ACHN (cell line): Measurements from ENCODE around the gene CLIP2.
"Not testable (repeated sequence)": the region's sequence is repeated elsewhere in the genome, so short reads cannot be mapped to it uniquely, and the experiment has no call there.

ENCODE experiments used
- DNase-seq: peaks from one replicate; pipeline ENCODE4 v3.0.0-alpha.2; 2015
- in situ Hi-C: cut with HindIII; loops from 2 replicates; pipeline ENCODE4 v1.10.0; 2017; ENCODE audit warnings: low sequenced_read_pairs, low pct_ligation_motif_present, low pct_unique_long_range_greater_than_20kb

The CLIP2 gene

GRCh38 chr7:74430961-74431466, 141.8 kb downstream of the CLIP2 start:
- in situ Hi-C loops: no loop called here
- no peak for DNase-seq

GRCh38 chr7:74437291-74437571, 148.0 kb downstream of the CLIP2 start:
- DNase-seq, in situ Hi-C loops: not testable (repeated sequence)

- in situ Hi-C loops: no loop called here
- no peak for DNase-seq
Measured at GRCh38 chr7:74438327-74438726, 149.1 kb downstream of the CLIP2 start.

GRCh38 chr7:74439541-74439940, 150.3 kb downstream of the CLIP2 start:
- in situ Hi-C loops: no loop called here

GRCh38 chr7:74440143-74440542, 150.9 kb downstream of the CLIP2 start:
- DNase-seq, in situ Hi-C loops: not testable (repeated sequence)

More at GRCh38 chr7:74439541-74439940, 150.3 kb downstream of the CLIP2 start:
- no peak for DNase-seq

- in situ Hi-C loops: no loop called here
- no peak for DNase-seq
Measured at GRCh38 chr7:74441801-74442200, 152.6 kb downstream of the CLIP2 start.

- in situ Hi-C loops: no loop called here
- DNase-seq: no peak
Measured at GRCh38 chr7:74443543-74444247, 154.5 kb downstream of the CLIP2 start.

- in situ Hi-C loops: no loop called here
- no peak for DNase-seq
Measured at GRCh38 chr7:74449144-74449543, 159.9 kb downstream of the CLIP2 start.

GRCh38 chr7:74449809-74450397, 160.7 kb downstream of the CLIP2 start:
- peak; percentile 71 for DNase-seq
- in situ Hi-C loops: no loop called here

- in situ Hi-C loops: no loop called here
- peak; percentile 80 for DNase-seq
Measured at GRCh38 chr7:74452748-74453321, 163.6 kb downstream of the CLIP2 start.

GRCh38 chr7:74453322-74454011, 164.3 kb downstream of the CLIP2 start, which contains the start of gene GTF2IRD1:
Gene GTF2IRD1 (plus strand): TSS chr7:74453906. CDS start chr7:74508081, 54,175 bp downstream.
- DNase-seq: peak; percentile 79
- in situ Hi-C loops: no loop called here

GRCh38 chr7:74454021-74454924, 165.1 kb downstream of the CLIP2 start:
- in situ Hi-C loops: no loop called here
- no peak for DNase-seq

GRCh38 chr7:74454925-74455288, 165.7 kb downstream of the CLIP2 start:
- in situ Hi-C loops: no loop called here
- DNase-seq: no peak

- in situ Hi-C loops: no loop called here
- DNase-seq: no peak
Measured at GRCh38 chr7:74455291-74455804, 166.1 kb downstream of the CLIP2 start.
